Subcutaneous abdominal adipose tissue (tissue), 5 donors: ENCODE data around the gene FKBP5.

ENCODE experiments used
- H3K27ac ChIP-seq: one replicate; pipeline ENCODE4 v1.7.0; 2013; ENCODE audit warnings: low read depth, mild to moderate bottlenecking, inconsistent platforms, low read length, moderate library complexity
- H3K27me3 ChIP-seq, 5 donors: one replicate each; pipeline ENCODE4 v1.7.0; 2013; ENCODE audit warnings: low read length in 5 of 5, inconsistent platforms in 1 of 5; ENCODE audit not compliant: control insufficient read depth in 5 of 5, insufficient read depth in 4 of 5
- H3K36me3 ChIP-seq, 5 donors: one replicate each; pipeline ENCODE4 v1.7.0; 2013; ENCODE audit warnings: low read length in 5 of 5; ENCODE audit not compliant: control insufficient read depth in 5 of 5, insufficient read depth in 5 of 5
- H3K4me1 ChIP-seq, 5 donors: one replicate each; pipeline ENCODE4 v1.7.0; 2013; ENCODE audit warnings: low read length in 5 of 5, mild to moderate bottlenecking in 3 of 5, moderate library complexity in 1 of 5; ENCODE audit not compliant: control insufficient read depth in 5 of 5, insufficient read depth in 5 of 5
- H3K4me3 ChIP-seq, 5 donors: one replicate each; pipeline ENCODE4 v1.7.0; 2013; ENCODE audit warnings: low read length in 5 of 5, low read depth in 1 of 5
- H3K9ac ChIP-seq, 5 donors: one replicate each; pipeline ENCODE4 v1.7.0; 2013; ENCODE audit warnings: low read length in 5 of 5, mild to moderate bottlenecking in 4 of 5, moderate library complexity in 3 of 5
- H3K9me3 ChIP-seq, 5 donors: one replicate each; pipeline ENCODE4 v1.7.0; 2013; ENCODE audit warnings: low read length in 5 of 5; ENCODE audit not compliant: control insufficient read depth in 5 of 5
- donor health status: healthy.
- donor health status: healthy.
- donor health status: healthy.
- donor health status: healthy.
- donor health status: healthy.

FKBP5 gene

DNA sequence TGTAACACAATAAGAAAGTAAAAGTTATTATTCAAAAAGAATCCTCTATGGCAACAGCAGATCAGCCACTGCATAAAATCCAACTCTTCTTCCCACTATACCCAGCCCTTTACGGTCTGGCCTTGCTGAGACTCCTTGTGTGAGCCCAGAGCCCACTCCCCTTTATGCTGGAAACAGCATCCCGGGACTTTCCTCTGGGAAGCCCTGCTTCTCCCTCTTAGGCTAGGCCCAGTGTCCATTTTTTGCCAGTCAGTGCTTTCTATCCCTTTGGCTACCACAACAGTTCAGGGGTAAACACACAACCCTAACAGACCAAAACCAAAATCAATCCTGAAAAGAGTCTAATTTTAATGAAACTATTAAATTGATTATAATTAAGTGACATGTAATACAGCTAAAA lies 20.6 kb downstream of the FKBP5 start:
- Histone ChIP-seq H3K36me3 (peaks cover 0 to 6% (median 0%) of the 10 kb centered on the region in 5 donors), H3K4me3 (peak overlapping the region in 4 of 5 donors; percentile 25 to 49 (median 47)), H3K27me3 (no peaks in the 10 kb centered on the region), H3K9me3 (no peaks in the 10 kb centered on the region), H3K9ac (peak overlapping the region in 3 of 5 donors; percentile 15 to 59 (median 51)), H3K27ac (peak overlapping the region; percentile 19), H3K4me1 (peaks cover 0 to 45% (median 26%) of the 10 kb centered on the region in 5 donors)

DNA sequence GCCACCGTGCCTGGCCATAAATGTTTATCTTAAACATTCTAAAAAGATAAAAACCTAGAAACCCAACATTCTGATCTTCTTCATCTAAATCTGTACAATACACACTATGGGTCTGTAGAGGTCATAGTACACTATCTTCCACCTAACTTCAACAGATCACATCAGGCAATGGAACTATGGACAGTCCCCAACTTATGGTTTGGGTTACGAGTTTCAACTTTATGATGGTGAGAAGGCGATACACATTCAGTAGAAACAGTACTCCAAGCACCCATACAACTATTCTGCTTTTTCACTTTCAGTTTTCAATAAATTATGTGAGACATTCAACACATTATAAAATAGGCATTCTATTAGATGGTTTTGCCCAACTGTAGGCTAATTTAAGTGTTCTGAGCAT lies 23.1 kb downstream of the FKBP5 start:
- no peak overlapping the region for H3K4me3 ChIP-seq
- peaks cover 0 to 52% (median 30%) of the 10 kb centered on the region in 5 donors for H3K4me1 ChIP-seq
- H3K9me3 ChIP-seq, result no peaks in the 10 kb centered on the region
- H3K27ac ChIP-seq, result no peak overlapping the region
- no peak overlapping the region for H3K9ac ChIP-seq
- peaks cover 0 to 6% (median 0%) of the 10 kb centered on the region in 5 donors for H3K36me3 ChIP-seq
- no peaks in the 10 kb centered on the region for H3K27me3 ChIP-seq

GRCh38 chr6:35664945-35665344 lies 23.8 kb downstream of the FKBP5 start:
- Histone ChIP-seq H3K9ac (no peak overlapping the region), H3K27me3 (no peaks in the 10 kb centered on the region), H3K27ac (no peak overlapping the region), H3K4me3 (no peak overlapping the region), H3K4me1 (peaks cover 0 to 50% (median 30%) of the 10 kb centered on the region in 5 donors), H3K9me3 (no peaks in the 10 kb centered on the region), H3K36me3 (peaks cover 0 to 6% (median 0%) of the 10 kb centered on the region in 5 donors)

GRCh38 chr6:35663447-35664235 lies 25.1 kb downstream of the FKBP5 start:
- Histone ChIP-seq H3K9ac (peak overlapping the region in 1 of 5 donors; percentile 16), H3K4me1 (peaks cover 0 to 37% (median 22%) of the 10 kb centered on the region in 5 donors), H3K9me3 (no peaks in the 10 kb centered on the region), H3K4me3 (no peak overlapping the region), H3K27me3 (no peaks in the 10 kb centered on the region), H3K36me3 (peaks cover 0 to 6% (median 0%) of the 10 kb centered on the region in 5 donors), H3K27ac (no peak overlapping the region)

DNA sequence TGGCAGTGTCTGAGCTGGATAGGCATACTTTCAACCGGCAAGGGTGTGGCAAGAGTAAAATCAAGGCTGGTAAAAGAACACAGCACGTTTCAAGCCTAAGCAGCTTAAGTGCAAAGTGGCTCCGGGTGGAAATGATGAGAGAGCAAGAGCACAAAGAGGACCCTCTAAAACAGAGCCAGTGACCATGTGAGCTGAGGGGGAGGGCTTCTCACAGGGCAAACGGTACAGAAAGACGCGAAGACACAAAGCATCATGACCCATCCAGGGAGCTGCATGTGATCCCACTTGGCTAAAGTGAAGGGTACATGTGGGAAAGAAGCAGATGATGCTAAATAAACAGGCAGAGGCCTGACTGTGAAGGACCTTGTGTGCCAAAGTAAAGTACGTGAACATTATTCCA lies 25.7 kb downstream of the FKBP5 start:
- H3K9ac ChIP-seq, result no peak overlapping the region
- H3K4me3 ChIP-seq, result no peak overlapping the region
- H3K36me3 ChIP-seq, result peaks cover 0 to 6% (median 0%) of the 10 kb centered on the region in 5 donors
- no peak overlapping the region for H3K27ac ChIP-seq
- no peaks in the 10 kb centered on the region for H3K9me3 ChIP-seq
- peaks cover 0 to 31% (median 16%) of the 10 kb centered on the region in 5 donors for H3K4me1 ChIP-seq
- H3K27me3 ChIP-seq, result no peaks in the 10 kb centered on the region

GRCh38 chr6:35654883-35655282 lies 33.8 kb downstream of the FKBP5 start:
- H3K27me3 ChIP-seq, result no peaks in the 10 kb centered on the region
- H3K4me3 ChIP-seq, result no peak overlapping the region
- peaks cover 0 to 2% (median 0%) of the 10 kb centered on the region in 5 donors for H3K36me3 ChIP-seq
- H3K4me1 ChIP-seq, result no peaks in the 10 kb centered on the region
- H3K27ac ChIP-seq, result no peak overlapping the region
- H3K9ac ChIP-seq, result no peak overlapping the region
- no peaks in the 10 kb centered on the region for H3K9me3 ChIP-seq

DNA sequence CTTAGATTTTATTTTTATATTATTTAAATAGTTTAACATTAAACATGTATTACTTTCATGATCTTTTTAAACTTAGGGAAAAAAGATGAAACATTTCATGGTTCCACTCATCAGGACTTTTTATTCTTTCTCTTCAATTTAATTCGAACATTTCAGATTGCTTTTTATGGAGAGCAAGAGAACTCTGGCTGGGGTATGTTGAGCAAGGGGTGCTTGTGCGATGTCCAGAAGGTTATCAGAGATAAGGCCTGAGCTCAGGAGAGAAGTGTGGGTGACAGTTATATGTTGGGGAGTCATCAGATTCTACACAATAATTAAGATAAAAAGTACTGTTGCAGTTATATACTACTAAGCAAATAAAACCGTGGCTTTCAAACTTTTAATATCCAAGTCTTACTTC lies 37.5 kb downstream of the FKBP5 start:
- H3K9ac ChIP-seq, result no peak overlapping the region
- H3K4me3 ChIP-seq, result no peak overlapping the region
- H3K27me3 ChIP-seq, result no peaks in the 10 kb centered on the region
- H3K9me3 ChIP-seq, result no peaks in the 10 kb centered on the region
- no peak overlapping the region for H3K27ac ChIP-seq
- no peaks in the 10 kb centered on the region for H3K4me1 ChIP-seq
- H3K36me3 ChIP-seq, result no peaks in the 10 kb centered on the region

GRCh38 chr6:35650015-35650414 lies 38.7 kb downstream of the FKBP5 start:
- no peaks in the 10 kb centered on the region for H3K4me1 ChIP-seq
- H3K27me3 ChIP-seq, result no peaks in the 10 kb centered on the region
- no peak overlapping the region for H3K27ac ChIP-seq
- peaks cover 0 to 5% (median 2%) of the 10 kb centered on the region in 5 donors for H3K36me3 ChIP-seq
- H3K9ac ChIP-seq, result no peak overlapping the region
- no peaks in the 10 kb centered on the region for H3K9me3 ChIP-seq
- no peak overlapping the region for H3K4me3 ChIP-seq

DNA sequence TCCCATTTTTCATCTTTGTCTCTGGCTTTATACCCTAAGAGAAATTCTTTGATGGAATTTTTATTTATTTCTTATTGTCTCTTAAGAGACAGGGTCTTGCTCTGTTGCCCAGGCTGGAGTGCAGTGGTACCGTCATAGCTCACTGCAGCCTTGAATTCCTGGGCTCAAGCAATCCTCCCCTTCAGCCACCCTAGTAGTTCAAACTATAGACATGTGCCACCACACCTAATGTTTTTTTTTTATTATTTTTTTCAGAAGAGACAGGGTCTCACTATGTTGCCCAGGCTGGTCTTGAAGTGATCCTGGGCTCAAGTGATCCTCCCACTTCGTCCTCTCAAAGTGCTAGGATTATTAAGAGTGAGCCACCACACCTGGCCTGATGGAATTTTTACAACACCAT lies 40.5 kb downstream of the FKBP5 start:
- Histone ChIP-seq H3K36me3 (peaks cover 0 to 14% (median 4%) of the 10 kb centered on the region in 5 donors), H3K27ac (no peak overlapping the region), H3K9me3 (no peaks in the 10 kb centered on the region), H3K4me3 (no peak overlapping the region), H3K4me1 (no peaks in the 10 kb centered on the region), H3K27me3 (no peaks in the 10 kb centered on the region), H3K9ac (no peak overlapping the region)

DNA sequence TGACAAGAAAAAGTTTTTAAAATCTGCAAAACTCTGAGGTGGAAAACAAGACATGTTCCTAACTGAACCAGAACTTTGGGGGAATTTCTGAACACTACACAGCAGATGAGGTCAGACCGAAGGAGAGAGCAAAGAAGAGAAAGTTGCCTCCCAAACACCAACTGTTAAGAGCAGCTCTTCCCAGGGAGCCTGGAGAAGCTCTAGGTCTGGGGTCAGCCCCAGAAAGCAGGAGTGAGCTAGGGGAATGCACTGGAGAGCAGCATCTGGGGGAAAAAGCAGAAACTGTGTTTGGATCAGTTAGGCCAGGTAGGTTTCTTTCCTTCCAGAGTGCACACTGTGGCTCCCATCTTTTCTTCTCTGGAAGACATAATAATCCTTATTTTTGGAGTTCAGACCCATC lies 41.3 kb downstream of the FKBP5 start:
- no peaks in the 10 kb centered on the region for H3K9me3 ChIP-seq
- H3K4me1 ChIP-seq, result no peaks in the 10 kb centered on the region
- no peak overlapping the region for H3K4me3 ChIP-seq
- no peaks in the 10 kb centered on the region for H3K27me3 ChIP-seq
- H3K36me3 ChIP-seq, result peaks cover 0 to 16% (median 7%) of the 10 kb centered on the region in 5 donors
- H3K27ac ChIP-seq, result no peak overlapping the region
- H3K9ac ChIP-seq, result no peak overlapping the region
